Fibroblast of lung (primary cell): Measurements from ENCODE around the gene SSH2.

Source experiments
- CTCF ChIP-seq, 2 donors: IDR thresholded peaks in 1 of 2; conservative IDR thresholded peaks in 1 of 2; 1 replicate in 1 of 2; 2 replicates in 1 of 2; pipeline ENCODE4 v1.5.1; 2011 to 2012; ENCODE audit warnings: low read length in 2 of 2, control low read depth in 1 of 2, inconsistent platforms in 1 of 2, low read depth in 1 of 2, mild to moderate bottlenecking in 1 of 2
- EZH2 ChIP-seq: IDR thresholded peaks from 2 replicates; pipeline ENCODE4 v1.5.1; 2012; ENCODE audit warnings: low read length, control low read depth, mild to moderate bottlenecking; ENCODE audit errors: missing control alignments

DNA sequence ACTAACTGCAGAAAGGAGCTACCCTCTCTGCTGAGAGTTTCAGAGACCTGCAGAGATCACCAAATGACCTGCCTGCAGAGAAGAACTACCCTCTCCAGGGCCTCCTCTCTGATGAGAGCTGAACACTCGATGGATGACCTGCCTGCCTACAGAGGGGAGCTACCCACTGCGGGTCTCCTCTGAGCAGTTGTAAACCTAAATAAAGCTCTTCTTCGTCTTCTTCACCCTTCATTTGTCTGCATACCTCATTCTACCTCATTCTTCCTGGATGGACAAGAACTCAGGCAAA is 24.2 kb downstream of the SSH2 start:
- TF ChIP-seq CTCF (conservative IDR thresholded peaks at IDR 0.05 in 1 of 2, IDR thresholded peaks at IDR 0.05 in 1 of 2; ENCODE audit: low read depth in 1 of 2, low read length in 2 of 2) (no peak), EZH2 (no peak)
